HG03066 (cell line): ENCODE data around the gene CAMTA1.
"Not testable (repeated sequence)": the region's sequence is repeated elsewhere in the genome, so short reads cannot be mapped to it uniquely, and the experiment has no call there.

Experiments used
- ATAC-seq: cut with Tn5 transposase; IDR thresholded peaks from one replicate; pipeline ENCODE4 v1.9.1; 2021; ENCODE audit warnings: low read depth; ENCODE audit not compliant: unreplicated experiment

Gene CAMTA1

GRCh38 chr1:7680207-7680954, 895.1 kb downstream of the CAMTA1 start:
- ATAC-seq = no peak

GRCh38 chr1:7680955-7681268, 895.7 kb downstream of the CAMTA1 start:
- ATAC-seq = no peak

DNA sequence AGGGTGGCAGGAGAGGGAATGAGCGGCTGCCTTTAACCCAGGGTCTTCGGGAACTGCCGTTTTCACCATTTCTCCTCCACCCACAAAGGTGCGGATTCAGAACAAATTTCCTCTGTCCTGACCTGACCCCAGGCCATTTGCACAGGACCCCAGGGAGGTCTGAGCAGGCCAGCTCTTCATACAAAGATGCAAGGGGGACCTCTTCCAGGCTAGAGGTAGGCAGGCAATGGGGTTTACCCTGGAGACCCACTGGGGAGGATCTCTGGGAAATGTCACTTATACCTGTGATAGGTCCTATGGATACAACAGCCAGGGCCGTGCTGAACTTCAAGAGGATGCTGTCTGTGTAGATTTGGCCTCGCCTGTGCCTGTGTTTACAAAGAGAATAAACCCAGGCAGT, 896.1 kb downstream of the CAMTA1 start:
- no peak for ATAC-seq

GRCh38 chr1:7683521-7683920, 898.3 kb downstream of the CAMTA1 start:
- ATAC-seq = no peak

DNA sequence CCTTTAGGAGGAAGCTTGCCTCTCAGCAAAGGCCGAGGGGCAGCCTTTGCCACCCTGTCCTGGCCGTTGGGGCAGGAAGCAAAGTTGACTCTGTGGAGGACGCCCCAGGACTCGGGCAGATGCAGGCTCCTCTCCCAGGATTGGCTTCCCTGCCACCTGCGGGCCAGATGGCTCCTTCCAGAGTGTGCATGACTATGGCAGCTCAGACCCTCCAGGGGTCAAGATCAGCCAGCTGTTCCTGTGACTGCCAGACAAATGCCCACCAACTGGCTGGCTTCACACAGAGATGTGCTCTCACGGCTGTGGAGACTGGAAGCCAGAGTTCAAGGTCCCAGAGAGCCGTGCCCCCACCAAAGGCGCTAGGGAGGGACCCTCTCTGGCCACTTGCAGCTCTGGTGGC, 898.9 kb downstream of the CAMTA1 start:
- ATAC-seq = no peak

- ATAC-seq = no peak
Observed at GRCh38 chr1:7684861-7685635, 899.8 kb downstream of the CAMTA1 start.

DNA sequence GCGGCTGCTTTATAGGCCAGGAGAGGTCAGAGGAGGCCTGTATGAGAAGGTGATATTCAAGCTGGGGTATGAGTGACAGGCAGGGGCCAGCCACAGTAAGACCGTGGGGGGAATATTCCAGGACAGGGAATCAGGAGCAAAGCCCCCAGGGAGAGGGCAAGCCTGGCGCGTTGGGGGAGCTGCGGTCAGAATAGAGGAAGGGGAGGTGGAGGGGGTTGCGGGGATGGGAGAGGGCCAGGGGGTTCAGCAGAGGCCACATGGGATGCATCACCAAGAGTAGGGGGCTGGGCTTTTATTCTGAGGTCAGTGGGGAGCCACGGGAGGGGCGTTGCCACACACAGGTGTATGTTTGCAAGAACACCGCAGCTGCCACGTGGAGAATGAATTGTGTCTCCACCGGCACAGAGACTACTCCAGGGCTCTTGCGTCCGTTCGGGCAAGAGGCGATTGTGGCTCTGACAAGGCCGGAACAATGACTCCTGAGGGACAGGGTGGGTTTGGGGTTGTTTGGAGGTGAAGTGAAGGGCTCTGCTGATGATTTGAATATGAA, 901.1 kb downstream of the CAMTA1 start:
- no peak for ATAC-seq

GRCh38 chr1:7687411-7687810, 902.2 kb downstream of the CAMTA1 start:
- no peak for ATAC-seq

- ATAC-seq = no peak
Observed at GRCh38 chr1:7688659-7689058, 903.4 kb downstream of the CAMTA1 start.

GRCh38 chr1:7689307-7689706, 904.1 kb downstream of the CAMTA1 start:
- ATAC-seq = not testable (repeated sequence)

- ATAC-seq = no peak
Observed at GRCh38 chr1:7690076-7690475, 904.8 kb downstream of the CAMTA1 start.

DNA sequence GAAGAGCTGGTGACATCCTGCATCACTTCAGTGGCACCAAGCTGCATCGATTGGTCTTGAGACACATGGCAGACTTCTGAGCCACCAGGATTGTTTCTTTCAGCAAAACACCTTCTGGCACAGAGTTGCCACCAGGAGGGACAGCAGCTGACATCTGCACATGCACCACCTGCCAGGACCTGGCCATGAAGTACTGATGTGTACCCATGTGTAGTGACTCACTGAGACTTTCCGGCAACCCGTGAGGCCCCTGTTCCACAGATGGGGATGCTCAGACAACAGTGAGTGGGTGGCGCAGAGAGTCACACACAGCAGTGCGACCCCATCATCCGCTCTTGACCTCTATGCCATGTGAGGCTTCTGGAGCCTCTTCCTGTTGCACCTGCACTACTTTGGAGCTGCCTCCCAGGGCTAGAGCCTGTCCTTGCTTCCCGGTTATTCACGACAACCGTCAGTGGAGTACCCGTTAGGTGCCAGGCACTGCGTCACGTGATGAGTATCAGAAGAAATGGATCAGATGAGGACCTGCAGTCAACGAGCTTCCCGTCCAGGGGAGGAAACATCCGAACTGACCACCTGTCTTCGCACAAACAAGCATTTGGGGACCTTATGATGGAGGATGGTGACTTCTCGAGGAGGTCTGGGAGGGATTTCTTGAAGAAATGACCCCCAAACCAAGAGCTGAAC, 905.4 kb downstream of the CAMTA1 start:
- no peak for ATAC-seq

DNA sequence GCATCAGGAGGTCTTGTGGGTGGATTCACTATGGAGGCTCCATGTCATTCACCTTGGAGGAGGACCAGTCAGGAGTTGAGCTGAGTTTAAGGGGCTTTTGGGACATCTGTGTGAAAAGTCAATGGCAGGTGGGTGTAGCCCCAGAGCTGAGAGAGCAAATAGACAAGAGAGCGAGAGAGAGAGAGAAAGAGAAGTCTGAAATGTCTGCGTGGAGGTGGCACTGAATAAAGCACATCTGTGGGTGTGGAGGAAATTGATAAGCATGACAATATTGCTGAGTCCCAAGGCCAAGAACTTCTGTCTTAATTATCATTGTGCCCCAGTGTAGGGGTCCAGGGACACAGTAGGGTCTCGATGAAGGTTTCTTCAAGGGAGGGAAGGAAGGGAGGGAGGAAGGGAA, 906.3 kb downstream of the CAMTA1 start:
- ATAC-seq = no peak

GRCh38 chr1:7692005-7692404, 906.8 kb downstream of the CAMTA1 start:
- no peak for ATAC-seq

DNA sequence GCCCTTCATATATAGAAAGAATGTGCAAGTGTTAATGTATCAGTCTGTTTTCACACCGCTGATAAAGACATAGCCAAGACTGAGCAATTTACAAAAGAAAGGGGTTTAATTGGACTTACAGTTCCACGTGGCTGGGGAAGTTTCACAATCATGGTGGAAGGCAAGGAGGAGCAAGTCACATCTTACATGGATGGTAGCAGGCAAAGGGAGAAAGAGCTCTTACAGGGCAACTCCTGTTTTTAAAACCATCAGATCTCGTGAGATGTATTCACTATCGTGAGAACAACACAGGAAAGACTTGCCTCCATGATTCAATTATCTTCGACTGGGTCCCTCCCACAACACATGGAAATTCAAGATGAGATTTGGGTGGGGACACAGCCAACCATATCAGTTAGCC, 907.8 kb downstream of the CAMTA1 start:
- ATAC-seq = not testable (repeated sequence)

DNA sequence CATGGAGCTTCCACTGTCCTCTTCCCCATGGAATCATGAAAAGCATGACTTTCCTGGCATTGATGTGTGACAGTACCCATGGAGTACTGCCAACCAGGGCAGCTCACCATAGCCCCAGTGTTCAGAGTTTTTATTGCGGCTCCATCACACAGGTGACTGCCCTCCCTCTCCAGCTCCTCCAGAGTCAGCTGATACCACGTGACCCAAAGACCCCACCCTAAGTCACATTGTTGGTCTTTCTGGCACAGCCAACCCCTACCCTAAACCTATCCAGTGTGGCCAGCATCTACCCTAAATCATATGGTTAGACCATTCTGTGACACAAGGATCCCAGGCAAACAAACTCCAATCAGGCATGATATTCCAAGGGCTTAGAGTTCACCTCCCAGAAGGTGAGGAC, 908.4 kb downstream of the CAMTA1 start:
- no peak for ATAC-seq

- no peak for ATAC-seq
Observed at GRCh38 chr1:7694600-7695496, 909.6 kb downstream of the CAMTA1 start.

DNA sequence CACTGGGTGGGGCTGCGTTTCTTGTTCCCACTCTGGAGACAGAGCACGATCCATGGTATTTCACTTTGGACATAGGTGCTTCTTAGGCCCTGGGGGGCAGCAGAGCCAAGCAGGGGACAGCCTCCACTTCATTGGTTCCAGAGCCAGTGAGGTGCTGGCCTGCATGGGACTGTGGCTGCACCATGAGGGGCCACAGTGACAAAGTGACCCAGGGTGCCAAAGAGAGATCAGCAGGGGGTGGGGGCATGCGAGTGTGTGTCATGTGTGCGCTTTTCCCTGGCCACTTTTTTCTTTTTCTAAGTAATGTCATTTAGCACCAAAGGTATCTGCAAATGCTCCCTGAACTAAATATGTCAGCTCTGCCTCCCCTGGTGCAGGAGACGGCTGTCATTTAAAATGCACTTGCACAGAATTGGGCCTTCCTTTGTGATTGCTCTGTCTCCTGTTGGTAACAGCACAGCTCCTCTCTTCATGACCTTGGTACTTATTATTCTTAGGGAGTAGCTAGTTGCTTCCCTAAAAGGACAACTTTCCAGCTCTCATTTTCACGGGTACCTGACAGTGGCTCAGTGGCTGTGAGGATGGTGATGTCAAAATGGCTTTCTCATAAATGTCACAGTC, 910.4 kb downstream of the CAMTA1 start:
- ATAC-seq = no peak

DNA sequence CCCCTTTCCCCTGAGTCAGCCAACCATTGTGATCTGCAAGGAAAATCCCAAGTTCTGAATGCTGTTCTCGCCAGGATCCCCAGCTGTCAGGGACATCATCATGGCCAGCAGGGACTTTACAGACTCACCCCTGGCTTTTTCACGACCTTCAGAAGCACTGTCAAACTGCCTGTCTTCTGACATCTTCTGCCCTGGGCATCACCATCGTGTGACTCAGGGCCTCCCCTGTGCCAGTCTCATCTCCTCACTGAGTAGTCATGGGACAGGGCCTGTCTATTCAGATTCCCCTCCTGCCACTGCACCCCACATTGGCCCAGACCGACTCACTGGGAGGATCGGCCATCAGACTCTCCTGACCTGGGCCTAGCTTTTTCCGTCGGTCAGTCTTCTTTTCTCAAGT, 913.4 kb downstream of the CAMTA1 start:
- no peak for ATAC-seq

DNA sequence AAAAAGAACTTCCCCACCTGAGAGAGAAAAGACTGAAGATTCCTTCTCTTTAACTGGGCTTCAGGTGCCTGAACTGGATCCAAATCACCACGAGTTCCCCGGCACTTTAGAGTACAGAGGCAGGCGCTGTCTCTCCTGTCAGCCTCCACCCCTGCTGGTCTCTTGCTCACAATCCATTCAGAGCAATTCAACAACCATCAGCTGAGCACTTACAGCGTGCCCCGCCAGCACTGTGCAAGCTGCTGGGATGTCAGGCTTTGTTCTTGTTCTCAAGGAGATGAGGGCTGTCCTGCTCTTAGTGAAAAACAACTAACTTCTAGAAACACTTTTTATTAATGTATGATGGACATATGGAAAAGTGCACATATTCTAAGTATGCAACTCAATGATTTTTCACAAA, 917.1 kb downstream of the CAMTA1 start:
- ATAC-seq = no peak
